ENCODE data around the gene POU4F2. TPM values are rescaled to one million over a fixed set of nuclear protein-coding genes. Genes with fewer than 3 reads are reported as not detected.

POU4F2 gene
- total and polyA plus RNA-seq, 7 donors: not detected

GRCh38 chr4:146639506-146639932 lies 826 bp downstream of the POU4F2 start:
- Histone ChIP-seq H3K4me3 (peak overlapping the region in 2 of 4 donors; percentile 11 to 26), H3K9me3 (no peaks in the 10 kb centered on the region), H3K27ac (no peak overlapping the region), H3K4me1 (peaks cover 0 to 33% (median 21%) of the 10 kb centered on the region in 4 donors), H3K27me3 (peaks cover 28 to 99% (median 58%) of the 10 kb centered on the region in 3 donors), H3K36me3 (no peaks in the 10 kb centered on the region)
- DNase-seq: no peak
- intact Hi-C loops (cut with DNase I): no loop called here
- TF ChIP-seq CTCF (IDR thresholded peaks at IDR 0.05): no peak
- no peak for TF ChIP-seq POLR2A (IDR thresholded peaks at IDR 0.05)
- TF ChIP-seq POLR2AphosphoS5 (IDR thresholded peaks at IDR 0.05): no peak
- no peak for TF ChIP-seq EP300 (IDR thresholded peaks at IDR 0.05)
- 5 to 27% methylated on average over 20 of the region's 20 CpGs for WGBS, 2 donors

- Histone ChIP-seq H3K27ac (no peak overlapping the region), H3K4me3 (no peak overlapping the region), H3K36me3 (no peaks in the 10 kb centered on the region), H3K9me3 (no peaks in the 10 kb centered on the region), H3K27me3 (peaks cover 28 to 99% (median 53%) of the 10 kb centered on the region in 3 donors), H3K4me1 (peaks cover 0 to 33% (median 21%) of the 10 kb centered on the region in 4 donors)
- no peak for DNase-seq
- 9 to 38% methylated on average over 46 of the region's 46 CpGs for WGBS, 2 donors
- TF ChIP-seq POLR2A (IDR thresholded peaks at IDR 0.05) (no peak), POLR2AphosphoS5 (IDR thresholded peaks at IDR 0.05) (no peak)
- intact Hi-C loops (cut with DNase I): no loop called here
Measured at GRCh38 chr4:146640021-146640464, 1.4 kb downstream of the POU4F2 start.

GRCh38 chr4:146640465-146641061 lies 1.9 kb downstream of the POU4F2 start:
- TF ChIP-seq CTCF (IDR thresholded peaks at IDR 0.05): no peak
- TF ChIP-seq EP300 (IDR thresholded peaks at IDR 0.05): no peak
- TF ChIP-seq POLR2A (IDR thresholded peaks at IDR 0.05): no peak
- no peak for TF ChIP-seq POLR2AphosphoS5 (IDR thresholded peaks at IDR 0.05)
- intact Hi-C loops (cut with DNase I): no loop called here
- Histone ChIP-seq H3K4me3 (no peak overlapping the region), H3K27ac (no peak overlapping the region), H3K4me1 (peaks cover 0 to 33% (median 21%) of the 10 kb centered on the region in 4 donors), H3K36me3 (no peaks in the 10 kb centered on the region), H3K27me3 (peaks cover 28 to 99% (median 51%) of the 10 kb centered on the region in 3 donors), H3K9me3 (no peaks in the 10 kb centered on the region)
- DNase-seq: no peak
- WGBS, 2 donors: 6 to 31% methylated on average over 37 of the region's 37 CpGs

GRCh38 chr4:146641762-146642161 lies 3.1 kb downstream of the POU4F2 start:
- Histone ChIP-seq H3K27me3 (peaks cover 28 to 99% (median 51%) of the 10 kb centered on the region in 3 donors), H3K9me3 (no peaks in the 10 kb centered on the region), H3K27ac (no peak overlapping the region), H3K4me3 (no peak overlapping the region), H3K36me3 (no peaks in the 10 kb centered on the region), H3K4me1 (peaks cover 0 to 32% (median 21%) of the 10 kb centered on the region in 4 donors)
- no peak for DNase-seq
- WGBS, 2 donors: 9 to 13% methylated on average over 3 of the region's 3 CpGs
- intact Hi-C loops (cut with DNase I): no loop called here
- TF ChIP-seq EP300 (IDR thresholded peaks at IDR 0.05): no peak
- TF ChIP-seq POLR2AphosphoS5 (IDR thresholded peaks at IDR 0.05): no peak
- TF ChIP-seq POLR2A (IDR thresholded peaks at IDR 0.05): no peak
- no peak for TF ChIP-seq CTCF (IDR thresholded peaks at IDR 0.05)

- intact Hi-C loops (cut with DNase I): no loop called here
- WGBS, 2 donors: 8 to 10% methylated on average over 6 of the region's 6 CpGs
- Histone ChIP-seq H3K27ac (no peak overlapping the region), H3K27me3 (peaks cover 26 to 99% (median 51%) of the 10 kb centered on the region in 3 donors), H3K4me1 (peaks cover 0 to 16% (median 11%) of the 10 kb centered on the region in 4 donors), H3K4me3 (no peak overlapping the region), H3K36me3 (no peaks in the 10 kb centered on the region), H3K9me3 (no peaks in the 10 kb centered on the region)
- TF ChIP-seq CTCF (IDR thresholded peaks at IDR 0.05): no peak
- TF ChIP-seq POLR2A (IDR thresholded peaks at IDR 0.05): no peak
- no peak for TF ChIP-seq EP300 (IDR thresholded peaks at IDR 0.05)
- no peak for TF ChIP-seq POLR2AphosphoS5 (IDR thresholded peaks at IDR 0.05)
- DNase-seq: no peak
Measured at GRCh38 chr4:146643812-146644401, 5.2 kb downstream of the POU4F2 start.

All from sigmoid colon (tissue), 7 donors.